ENCODE results near the gene DNAJB12. TPM values are rescaled to one million over a fixed set of nuclear protein-coding genes. Genes with fewer than 3 reads are reported as not detected.
A peak's percentile ranks its signal among the peaks of the same experiment; 100 is the strongest.
"Not testable (repeated sequence)": the region's sequence is repeated elsewhere in the genome, so short reads cannot be mapped to it uniquely, and the experiment has no call there.

DNAJB12 gene
- total RNA-seq, 1 donor from 2014 or later = 39.0 TPM

DNA sequence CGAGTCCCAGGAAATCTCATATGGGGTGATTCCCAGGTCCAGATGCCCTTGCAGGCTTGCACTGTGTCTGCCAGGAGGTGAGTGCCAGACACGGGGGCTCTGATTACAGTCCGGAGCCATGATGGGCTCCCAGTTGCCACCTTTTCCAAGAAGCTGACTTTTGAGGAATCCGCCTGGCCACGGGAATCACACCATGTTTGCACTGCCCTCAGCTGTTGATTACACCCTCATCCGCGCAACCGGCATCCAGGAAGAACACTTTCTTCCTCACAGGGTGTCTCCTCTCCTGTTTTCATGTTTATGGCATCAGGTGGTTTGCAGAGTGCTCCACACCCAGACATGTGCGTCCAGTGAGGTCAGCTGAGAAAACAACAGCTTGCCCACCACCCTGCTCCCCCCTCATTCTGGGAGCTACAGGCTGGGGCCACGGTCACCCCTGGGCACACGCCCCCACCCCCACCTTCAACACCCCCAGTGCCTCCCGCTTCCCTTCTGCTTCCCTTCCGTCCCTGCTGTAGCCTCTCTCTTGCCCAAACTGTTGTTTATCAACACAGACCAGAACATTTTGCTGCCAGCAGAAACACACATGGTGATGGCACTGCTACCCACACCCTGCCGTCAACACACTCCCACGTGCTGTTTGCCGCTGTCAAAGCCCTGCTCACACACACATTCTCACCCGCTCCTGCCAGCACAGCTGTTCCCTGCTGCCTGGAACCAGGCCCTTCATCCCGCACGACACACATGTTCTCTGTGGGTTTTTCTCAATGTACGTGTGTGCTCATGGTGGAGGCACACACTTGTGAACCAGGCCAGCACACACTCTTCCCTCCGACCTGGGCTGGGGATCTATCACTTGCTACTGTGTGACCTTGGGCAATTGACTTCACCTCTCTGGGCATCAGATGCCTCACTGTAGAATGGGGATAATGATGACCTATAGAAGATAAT is 45.2 kb downstream of the DNAJB12 start:
- H3K4me3 Mint-ChIP-seq = no peak overlapping the region
- no peaks in the 10 kb centered on the region for H3K27me3 Mint-ChIP-seq
- H3K4me1 Mint-ChIP-seq = peaks cover 54% of the 10 kb centered on the region
- ATAC-seq (ENCODE audit: low read depth) (no peak), DNase-seq (no peak)
- TF ChIP-seq, protein P1, sequence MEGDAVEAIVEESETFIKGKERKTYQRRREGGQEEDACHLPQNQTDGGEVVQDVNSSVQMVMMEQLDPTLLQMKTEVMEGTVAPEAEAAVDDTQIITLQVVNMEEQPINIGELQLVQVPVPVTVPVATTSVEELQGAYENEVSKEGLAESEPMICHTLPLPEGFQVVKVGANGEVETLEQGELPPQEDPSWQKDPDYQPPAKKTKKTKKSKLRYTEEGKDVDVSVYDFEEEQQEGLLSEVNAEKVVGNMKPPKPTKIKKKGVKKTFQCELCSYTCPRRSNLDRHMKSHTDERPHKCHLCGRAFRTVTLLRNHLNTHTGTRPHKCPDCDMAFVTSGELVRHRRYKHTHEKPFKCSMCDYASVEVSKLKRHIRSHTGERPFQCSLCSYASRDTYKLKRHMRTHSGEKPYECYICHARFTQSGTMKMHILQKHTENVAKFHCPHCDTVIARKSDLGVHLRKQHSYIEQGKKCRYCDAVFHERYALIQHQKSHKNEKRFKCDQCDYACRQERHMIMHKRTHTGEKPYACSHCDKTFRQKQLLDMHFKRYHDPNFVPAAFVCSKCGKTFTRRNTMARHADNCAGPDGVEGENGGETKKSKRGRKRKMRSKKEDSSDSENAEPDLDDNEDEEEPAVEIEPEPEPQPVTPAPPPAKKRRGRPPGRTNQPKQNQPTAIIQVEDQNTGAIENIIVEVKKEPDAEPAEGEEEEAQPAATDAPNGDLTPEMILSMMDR (IDR thresholded peaks at IDR 0.05) = no peak
- H3K36me3 Mint-ChIP-seq (ENCODE audit: low read depth) = no peaks in the 10 kb centered on the region
- ChIA-PET CTCF (interaction anchor here (1.3 kb wide), 1 partner anchor 35 kb away, joined by 3 read pairs; no protein-coding TSS in a partner anchor), POLR2A (interaction anchor here (0.9 to 35.9 kb wide), 9 partner anchors 10 to 94 kb away, joined by 4 to 1996 read pairs (median 7); partner anchors contain the start of genes ANAPC16, ASCC1 and DDIT4)
- H3K9me3 Mint-ChIP-seq = no peaks in the 10 kb centered on the region
- H3K27ac Mint-ChIP-seq = peak overlapping the region; percentile 47
- intact Hi-C loops (cut with micrococcal nuclease) = no loop called here

DNA sequence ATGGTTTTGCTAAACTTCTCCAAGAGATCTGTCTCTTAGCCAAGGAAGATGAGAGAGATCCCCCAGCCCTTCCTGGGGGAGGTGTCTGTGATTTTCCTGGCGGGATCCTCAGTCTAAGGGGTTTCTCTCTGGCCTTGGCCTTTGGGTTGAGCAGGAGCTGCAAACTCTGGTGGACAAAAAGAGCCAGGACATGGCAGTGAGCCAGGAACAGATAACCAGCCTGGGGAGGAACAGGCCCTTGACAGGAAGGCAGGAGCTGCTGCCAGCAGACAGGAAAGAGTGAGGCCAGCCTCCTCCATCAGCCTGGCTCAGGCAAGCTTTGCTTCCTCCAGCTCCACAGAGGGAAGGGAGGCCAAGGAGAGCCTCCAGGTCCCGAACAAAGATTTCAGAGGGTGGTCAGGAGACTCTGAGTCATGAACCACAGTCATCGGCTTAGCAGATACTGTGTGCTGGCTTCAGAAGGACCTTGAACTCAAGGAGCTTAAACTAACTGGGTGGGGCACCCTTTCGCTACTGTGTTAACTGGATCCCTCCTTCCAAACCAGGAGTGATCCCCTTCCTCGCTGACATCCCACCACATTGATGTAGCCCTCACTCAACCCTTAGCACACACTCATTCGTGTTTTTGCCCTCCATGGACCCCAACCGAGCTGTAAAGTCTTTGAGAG is 46.3 kb downstream of the DNAJB12 start:
- intact Hi-C loops (cut with micrococcal nuclease) = loop anchor here (1.0 kb wide), 1 partner anchor 12 kb away; no protein-coding TSS in a partner anchor
- H3K36me3 Mint-ChIP-seq (ENCODE audit: low read depth) = no peaks in the 10 kb centered on the region
- no peaks in the 10 kb centered on the region for H3K27me3 Mint-ChIP-seq
- POLR2A ChIA-PET = interaction anchor here (0.6 to 35.9 kb wide), 11 partner anchors 10 to 221 kb away, joined by 3 to 1996 read pairs (median 6); partner anchors contain the start of genes ANAPC16, ASCC1 and DDIT4
- H3K27ac Mint-ChIP-seq = peak overlapping the region; percentile 50
- ATAC-seq (ENCODE audit: low read depth) = peak; percentile 27
- peaks cover 60% of the 10 kb centered on the region for H3K4me1 Mint-ChIP-seq
- no peak for DNase-seq
- TF ChIP-seq, protein P1 (IDR thresholded peaks at IDR 0.05) = no peak
- no peak overlapping the region for H3K4me3 Mint-ChIP-seq
- H3K9me3 Mint-ChIP-seq = no peaks in the 10 kb centered on the region
- CTCF ChIA-PET = interaction anchor here (0.8 to 1.3 kb wide), 2 partner anchors 10 to 34 kb away, joined by 3 read pairs; no protein-coding TSS in a partner anchor

DNA sequence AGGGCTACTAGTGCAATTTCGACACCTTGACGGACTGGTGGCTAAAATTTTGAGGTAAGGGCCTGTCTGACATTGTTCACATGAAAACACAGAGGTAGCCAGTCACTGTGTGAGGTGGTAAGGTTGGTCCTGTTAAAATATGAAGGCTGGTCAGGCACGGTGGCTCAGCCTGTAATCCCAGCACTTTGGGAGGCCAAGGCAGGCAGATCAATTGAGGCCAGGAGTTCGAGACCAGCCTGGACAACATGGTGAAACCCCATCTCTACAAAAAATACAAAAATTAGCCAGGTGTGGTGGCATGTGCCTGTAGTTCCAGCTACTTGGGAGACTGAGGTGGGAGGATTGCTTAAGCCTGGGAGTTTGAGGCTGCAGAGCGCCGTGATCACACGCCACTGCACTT is 47.0 kb downstream of the DNAJB12 start:
- CTCF ChIA-PET = interaction anchor here (1.3 kb wide), 1 partner anchor 33 kb away, joined by 3 read pairs; no protein-coding TSS in a partner anchor
- peaks cover 61% of the 10 kb centered on the region for H3K4me1 Mint-ChIP-seq

DNA sequence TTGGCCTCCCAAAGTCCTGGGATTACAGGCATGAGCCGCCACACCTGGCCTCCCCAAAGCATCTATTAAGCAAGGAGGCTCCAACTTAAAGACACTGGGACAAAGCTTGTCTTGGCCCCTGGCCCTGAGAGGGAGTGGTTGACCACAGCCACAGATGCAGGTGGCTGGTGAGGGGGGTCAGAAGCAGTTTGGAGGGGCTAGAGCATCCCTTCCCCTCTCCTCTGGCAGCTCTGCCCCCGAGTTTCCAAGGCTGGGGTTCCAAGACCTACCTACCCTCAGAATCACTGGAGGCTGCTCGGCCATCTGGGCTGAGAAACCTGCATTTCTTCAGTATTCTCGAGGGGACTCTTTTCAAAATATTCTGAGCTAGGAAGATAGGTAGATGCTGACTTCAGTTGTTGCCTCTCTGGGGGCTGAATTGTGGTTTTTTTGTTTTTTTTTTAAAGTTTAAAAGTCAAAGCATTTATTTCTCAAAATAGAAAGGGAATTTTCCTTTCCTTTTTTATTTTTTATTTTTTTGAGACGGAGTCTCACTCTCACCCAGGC is 48.4 kb downstream of the DNAJB12 start:
- ChIA-PET CTCF (interaction anchor here (0.6 to 1.4 kb wide), 4 partner anchors 9 to 28 kb away, joined by 3 to 5 read pairs (median 3); no protein-coding TSS in a partner anchor), POLR2A (interaction anchor here (0.6 to 35.9 kb wide), 8 partner anchors 8 to 1466 kb away, joined by 3 to 1996 read pairs (median 8); partner anchors contain the start of gene DDIT4)
- Mint-ChIP-seq H3K9me3 (no peaks in the 10 kb centered on the region), H3K4me1 (peaks cover 64% of the 10 kb centered on the region), H3K36me3 (ENCODE audit: low read depth) (no peaks in the 10 kb centered on the region), H3K4me3 (no peak overlapping the region), H3K27me3 (no peaks in the 10 kb centered on the region), H3K27ac (peak overlapping the region; percentile 83)
- TF ChIP-seq, protein P1 (IDR thresholded peaks at IDR 0.05) = no peak
- no peak for DNase-seq
- ATAC-seq (ENCODE audit: low read depth) = peak; percentile 67
- intact Hi-C loops (cut with micrococcal nuclease) = loop anchor here (1.0 kb wide), 1 partner anchor 8 kb away; no protein-coding TSS in a partner anchor

More for the DNA sequence above, 47.0 kb downstream of the DNAJB12 start:
- POLR2A ChIA-PET = interaction anchor here (0.6 to 35.9 kb wide), 8 partner anchors 9 to 88 kb away, joined by 3 to 1996 read pairs (median 8); partner anchors contain the start of gene DDIT4
- not testable (repeated sequence) for H3K36me3 Mint-ChIP-seq (ENCODE audit: low read depth); H3K4me3 Mint-ChIP-seq; H3K9me3 Mint-ChIP-seq; ATAC-seq (ENCODE audit: low read depth); DNase-seq; H3K27me3 Mint-ChIP-seq; H3K27ac Mint-ChIP-seq
- intact Hi-C loops (cut with micrococcal nuclease) = loop anchor here (1.0 kb wide), 1 partner anchor 13 kb away; no protein-coding TSS in a partner anchor

All from activated B cell treated with CpG ODN at 0.5 μM for 24 hours (primary cell).